ENCODE data around the gene NHEJ1.

- TF ChIP-seq, protein P1, sequence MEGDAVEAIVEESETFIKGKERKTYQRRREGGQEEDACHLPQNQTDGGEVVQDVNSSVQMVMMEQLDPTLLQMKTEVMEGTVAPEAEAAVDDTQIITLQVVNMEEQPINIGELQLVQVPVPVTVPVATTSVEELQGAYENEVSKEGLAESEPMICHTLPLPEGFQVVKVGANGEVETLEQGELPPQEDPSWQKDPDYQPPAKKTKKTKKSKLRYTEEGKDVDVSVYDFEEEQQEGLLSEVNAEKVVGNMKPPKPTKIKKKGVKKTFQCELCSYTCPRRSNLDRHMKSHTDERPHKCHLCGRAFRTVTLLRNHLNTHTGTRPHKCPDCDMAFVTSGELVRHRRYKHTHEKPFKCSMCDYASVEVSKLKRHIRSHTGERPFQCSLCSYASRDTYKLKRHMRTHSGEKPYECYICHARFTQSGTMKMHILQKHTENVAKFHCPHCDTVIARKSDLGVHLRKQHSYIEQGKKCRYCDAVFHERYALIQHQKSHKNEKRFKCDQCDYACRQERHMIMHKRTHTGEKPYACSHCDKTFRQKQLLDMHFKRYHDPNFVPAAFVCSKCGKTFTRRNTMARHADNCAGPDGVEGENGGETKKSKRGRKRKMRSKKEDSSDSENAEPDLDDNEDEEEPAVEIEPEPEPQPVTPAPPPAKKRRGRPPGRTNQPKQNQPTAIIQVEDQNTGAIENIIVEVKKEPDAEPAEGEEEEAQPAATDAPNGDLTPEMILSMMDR (conservative IDR thresholded peaks at IDR 0.05), result no peak
- no peak for TF ChIP-seq ZFX (IDR thresholded peaks at IDR 0.05)
Observed at GRCh38 chr2:219038600-219038999, 122.0 kb downstream of the NHEJ1 start.

All from C4-2B (cell line).